Retinal pigment epithelial cell (primary cell): ENCODE data around the gene TSHZ2.

Experiments
- DNase-seq: peaks from one replicate; pipeline ENCODE4 v3.0.0-alpha.2; 2010; ENCODE audit warnings: low read depth
- H3K4me3 ChIP-seq: 2 replicates; pipeline ENCODE4 v1.5.1; 2011; ENCODE audit warnings: mild to moderate bottlenecking, low read length, control low read depth, moderate library complexity
- CTCF ChIP-seq: conservative IDR thresholded peaks from 2 replicates; pipeline ENCODE4 v1.5.1; 2011; ENCODE audit warnings: low read depth, low read length, control low read depth, inconsistent platforms

Gene TSHZ2

GRCh38 chr20:53346335-53346648, 374.1 kb downstream of the TSHZ2 start:
- no peak overlapping the region for H3K4me3 ChIP-seq
- DNase-seq, result no peak
- TF ChIP-seq CTCF, result no peak

DNA sequence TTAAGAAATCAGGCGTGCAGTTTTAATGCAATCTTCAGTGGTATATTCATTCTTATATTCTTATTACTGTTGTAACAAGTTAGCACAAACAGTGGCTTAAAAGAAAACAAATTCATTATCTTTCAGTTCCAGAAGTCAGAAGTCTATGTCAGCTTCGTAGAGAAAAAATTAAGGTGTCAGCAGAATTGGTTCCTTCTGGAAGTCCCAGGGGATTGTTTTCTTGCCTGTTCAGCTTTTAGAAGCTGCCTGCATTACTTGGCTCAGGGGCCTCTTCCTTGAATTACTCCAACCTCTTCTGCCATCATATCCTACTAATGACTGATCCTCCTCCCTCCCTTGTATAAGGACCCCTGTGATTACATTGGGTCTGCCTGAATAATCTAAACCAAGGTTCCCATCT, 377.6 kb downstream of the TSHZ2 start:
- no peak for DNase-seq
- no peak overlapping the region for H3K4me3 ChIP-seq
- no peak for TF ChIP-seq CTCF

GRCh38 chr20:53352727-53353440, 380.7 kb downstream of the TSHZ2 start:
- H3K4me3 ChIP-seq, result no peak overlapping the region
- no peak for TF ChIP-seq CTCF
- DNase-seq, result no peak

- H3K4me3 ChIP-seq, result no peak overlapping the region
- DNase-seq, result no peak
- TF ChIP-seq CTCF, result no peak
Observed at GRCh38 chr20:53354314-53354713, 382.2 kb downstream of the TSHZ2 start.

DNA sequence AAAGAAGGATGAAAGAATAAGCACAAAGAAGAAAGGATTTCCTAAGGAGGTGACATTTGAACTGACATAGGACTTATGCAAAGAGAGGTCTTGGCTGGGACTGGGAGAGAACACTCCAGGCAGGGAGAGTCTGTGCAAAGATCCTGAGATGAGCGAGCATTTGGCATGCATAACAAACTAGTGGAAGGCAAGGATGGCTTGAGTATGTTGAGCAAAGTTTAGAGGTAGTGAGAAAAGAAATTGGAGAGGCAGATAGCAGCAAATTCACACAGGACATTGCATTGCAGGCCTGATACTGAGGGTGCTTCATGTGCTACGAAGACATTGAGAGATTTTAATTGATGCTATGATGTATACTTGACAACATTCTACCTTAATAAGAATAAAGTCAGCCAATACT, 383.6 kb downstream of the TSHZ2 start:
- no peak overlapping the region for H3K4me3 ChIP-seq
- no peak for TF ChIP-seq CTCF
- no peak for DNase-seq

DNA sequence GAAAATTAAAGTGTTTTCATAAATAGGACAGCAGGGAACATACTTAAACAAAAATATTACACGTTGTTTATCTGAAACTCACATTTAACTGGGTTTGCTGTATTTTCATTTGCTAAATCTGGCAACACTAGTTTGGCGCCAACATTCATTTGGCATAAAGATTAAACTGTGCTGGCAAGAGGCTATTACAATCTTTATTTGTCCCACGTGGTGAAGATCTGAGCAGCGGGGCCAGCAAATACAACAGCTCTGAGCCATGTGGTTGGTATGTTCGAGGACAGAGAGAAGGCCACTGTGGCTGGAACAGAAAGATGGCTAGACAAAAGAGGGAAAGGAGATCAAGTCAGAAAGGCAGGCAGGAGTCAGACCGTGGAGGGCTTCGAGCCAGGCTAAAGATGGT, 387.3 kb downstream of the TSHZ2 start:
- DNase-seq, result no peak
- no peak for TF ChIP-seq CTCF

DNA sequence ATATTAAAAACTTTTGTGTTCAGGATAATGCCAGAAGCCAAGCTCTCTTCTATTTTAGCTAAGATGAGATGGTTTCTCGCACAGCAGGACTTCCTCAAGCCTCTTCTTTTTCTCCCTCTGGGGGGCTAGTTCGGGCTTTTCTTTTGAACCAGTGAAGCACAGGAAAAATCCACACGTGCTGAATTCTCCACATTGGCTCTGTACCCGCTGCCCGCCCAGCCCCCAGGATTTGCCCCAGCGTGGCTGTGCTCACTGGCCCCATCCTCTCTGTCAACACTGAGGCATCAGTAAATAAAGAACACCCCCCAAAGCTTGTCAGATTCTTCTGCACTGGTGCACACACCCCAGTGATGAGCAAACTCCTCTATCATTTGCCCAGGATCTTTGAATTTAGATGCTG, 388.7 kb downstream of the TSHZ2 start:
- no peak for DNase-seq
- TF ChIP-seq CTCF, result no peak
- no peak overlapping the region for H3K4me3 ChIP-seq

More for the DNA sequence above, 387.3 kb downstream of the TSHZ2 start:
- H3K4me3 ChIP-seq, result no peak overlapping the region
